Measurements from ENCODE around the gene MEI1.

DNA sequence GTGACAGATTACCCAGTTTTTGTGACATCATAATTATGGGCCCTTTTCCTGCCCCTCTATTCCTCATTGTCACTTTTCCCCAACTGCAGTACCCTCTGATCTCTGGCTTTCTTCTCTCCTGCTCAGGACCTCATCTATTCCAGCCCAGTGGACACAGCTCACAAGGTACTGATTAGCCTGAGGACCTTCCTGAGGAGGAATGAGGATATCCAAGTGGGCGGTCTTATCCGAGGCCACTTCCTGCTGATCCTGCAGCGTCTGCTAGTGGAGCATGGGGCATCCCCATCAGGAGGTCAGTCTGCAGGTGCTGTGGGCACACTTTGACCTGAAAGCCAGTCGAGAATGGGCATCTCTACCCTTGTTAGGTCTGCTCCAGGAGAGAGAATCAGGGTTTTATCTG lies 76.7 kb downstream of the MEI1 start:
- TF ChIP-seq, protein P1, sequence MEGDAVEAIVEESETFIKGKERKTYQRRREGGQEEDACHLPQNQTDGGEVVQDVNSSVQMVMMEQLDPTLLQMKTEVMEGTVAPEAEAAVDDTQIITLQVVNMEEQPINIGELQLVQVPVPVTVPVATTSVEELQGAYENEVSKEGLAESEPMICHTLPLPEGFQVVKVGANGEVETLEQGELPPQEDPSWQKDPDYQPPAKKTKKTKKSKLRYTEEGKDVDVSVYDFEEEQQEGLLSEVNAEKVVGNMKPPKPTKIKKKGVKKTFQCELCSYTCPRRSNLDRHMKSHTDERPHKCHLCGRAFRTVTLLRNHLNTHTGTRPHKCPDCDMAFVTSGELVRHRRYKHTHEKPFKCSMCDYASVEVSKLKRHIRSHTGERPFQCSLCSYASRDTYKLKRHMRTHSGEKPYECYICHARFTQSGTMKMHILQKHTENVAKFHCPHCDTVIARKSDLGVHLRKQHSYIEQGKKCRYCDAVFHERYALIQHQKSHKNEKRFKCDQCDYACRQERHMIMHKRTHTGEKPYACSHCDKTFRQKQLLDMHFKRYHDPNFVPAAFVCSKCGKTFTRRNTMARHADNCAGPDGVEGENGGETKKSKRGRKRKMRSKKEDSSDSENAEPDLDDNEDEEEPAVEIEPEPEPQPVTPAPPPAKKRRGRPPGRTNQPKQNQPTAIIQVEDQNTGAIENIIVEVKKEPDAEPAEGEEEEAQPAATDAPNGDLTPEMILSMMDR (IDR thresholded peaks at IDR 0.05; ENCODE audit: low read length) = no peak
- TF ChIP-seq EZH2 (optimal IDR thresholded peaks at IDR 0.05; ENCODE audit: low read depth, low read length) = no peak
